Measurements from ENCODE around the gene PARD3. TPM values are rescaled to one million over a fixed set of nuclear protein-coding genes. Genes with fewer than 3 reads are reported as not detected.
"Not testable (repeated sequence)": the region's sequence is repeated elsewhere in the genome, so short reads cannot be mapped to it uniquely, and the experiment has no call there.

The PARD3 gene
- total RNA-seq, 1 experiment from 2014 or later: 19.3 TPM

- peak; percentile 43 for DNase-seq (ENCODE audit: low spot score)
Observed at GRCh38 chr10:34768261-34768971, 46.7 kb downstream of the PARD3 start.

GRCh38 chr10:34766811-34767494, 48.1 kb downstream of the PARD3 start:
- no peak for DNase-seq (ENCODE audit: low spot score)

DNA sequence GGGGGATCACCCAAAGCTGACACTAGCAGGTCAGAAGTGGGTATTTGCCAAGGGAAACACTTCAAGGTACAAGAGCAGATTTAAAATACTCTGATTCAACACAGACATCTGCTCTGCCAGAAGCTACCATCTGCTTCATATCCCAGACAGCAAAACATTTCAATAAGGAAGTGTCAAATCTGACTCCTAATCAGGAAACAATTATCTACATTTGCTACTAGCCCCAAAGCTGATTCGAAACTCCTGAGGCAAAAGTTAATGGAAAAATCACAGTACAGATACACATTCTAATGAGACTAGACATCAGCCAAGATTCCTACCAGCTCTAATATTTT, 48.9 kb downstream of the PARD3 start:
- no peak for DNase-seq (ENCODE audit: low spot score)

DNA sequence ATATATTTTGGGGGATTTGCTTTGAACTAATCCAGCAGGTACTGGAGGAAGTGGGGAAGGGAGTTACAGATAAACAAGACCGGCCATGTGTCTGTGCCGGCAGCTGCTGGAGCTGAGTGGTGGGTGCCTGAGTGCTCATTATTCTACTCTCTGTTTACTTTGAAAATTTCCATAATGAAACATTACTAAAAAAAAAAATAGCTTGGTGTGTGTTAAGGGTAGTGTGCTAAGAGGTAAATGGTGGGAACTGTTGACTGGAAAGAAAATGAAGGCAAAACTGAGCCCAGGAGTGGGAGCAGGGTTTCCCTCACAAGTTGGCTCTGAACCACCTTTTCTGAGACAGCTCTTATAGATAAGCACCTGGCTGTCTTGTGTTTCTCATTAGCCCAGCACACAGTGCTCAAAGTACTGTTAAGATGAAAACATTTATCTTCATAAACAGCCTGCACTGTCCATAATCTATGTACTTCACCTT, 50.6 kb downstream of the PARD3 start:
- no peak for DNase-seq (ENCODE audit: low spot score)

DNA sequence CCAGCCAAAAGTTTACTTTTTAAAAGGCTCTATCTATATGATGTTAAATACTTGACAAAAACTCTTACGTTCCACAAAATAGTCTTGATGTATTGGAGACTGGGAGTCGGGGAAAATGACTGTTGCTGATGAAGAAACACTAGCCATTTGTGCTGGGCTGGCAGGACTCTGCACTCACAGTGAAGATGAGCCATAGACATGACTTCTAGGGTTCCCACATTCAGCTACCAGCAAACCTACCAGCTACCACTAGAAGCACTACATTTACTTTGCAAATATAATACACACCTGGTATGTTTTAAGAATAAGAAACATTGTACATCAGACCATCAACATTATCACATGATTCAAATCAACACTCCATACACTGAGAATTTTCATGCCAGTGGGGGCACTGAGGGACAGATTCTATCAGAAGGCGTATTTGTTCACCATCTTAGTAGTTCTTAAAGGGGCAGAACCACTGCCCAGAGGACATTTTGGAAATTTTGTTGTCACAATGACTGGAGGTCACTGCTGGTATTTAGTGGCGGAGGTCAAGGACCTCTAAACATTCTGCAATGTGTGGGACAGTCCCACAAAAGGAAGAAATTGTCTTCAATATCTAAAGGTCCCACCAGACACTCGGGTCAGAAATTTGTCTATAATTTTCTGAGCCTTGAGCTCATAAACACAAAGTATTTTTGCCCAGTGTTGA, 52.3 kb downstream of the PARD3 start:
- no peak for DNase-seq (ENCODE audit: low spot score)

- no peak for DNase-seq (ENCODE audit: low spot score)
Observed at GRCh38 chr10:34762156-34762555, 52.9 kb downstream of the PARD3 start.

DNA sequence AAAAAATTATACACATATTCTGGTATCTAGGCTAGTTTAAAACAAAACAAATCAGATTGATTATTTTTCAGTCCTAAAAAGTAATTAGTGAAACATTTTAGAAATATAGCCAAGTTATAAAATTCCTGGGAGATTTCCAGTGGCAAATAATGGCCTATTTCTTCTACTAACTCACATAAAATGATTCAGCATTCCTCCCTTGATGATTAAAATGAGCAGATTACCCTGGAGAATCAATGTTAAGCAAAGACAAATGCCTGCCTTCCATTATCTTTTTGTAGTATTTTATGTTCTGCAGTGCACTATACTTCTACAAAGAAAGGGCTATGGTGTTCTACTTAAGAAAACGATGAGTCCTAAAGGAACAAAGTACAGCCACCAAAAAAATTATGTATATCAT, 53.6 kb downstream of the PARD3 start:
- no peak for DNase-seq (ENCODE audit: low spot score)

- no peak for DNase-seq (ENCODE audit: low spot score)
Observed at GRCh38 chr10:34760606-34761005, 54.5 kb downstream of the PARD3 start.

- no peak for DNase-seq (ENCODE audit: low spot score)
Observed at GRCh38 chr10:34759837-34760215, 55.3 kb downstream of the PARD3 start.

- no peak for DNase-seq (ENCODE audit: low spot score)
Observed at GRCh38 chr10:34759161-34759836, 55.8 kb downstream of the PARD3 start.

GRCh38 chr10:34758447-34758996, 56.6 kb downstream of the PARD3 start:
- DNase-seq (ENCODE audit: low spot score): peak; percentile 64

GRCh38 chr10:34757933-34758332, 57.2 kb downstream of the PARD3 start:
- no peak for DNase-seq (ENCODE audit: low spot score)

GRCh38 chr10:34757181-34757580, 57.9 kb downstream of the PARD3 start:
- DNase-seq (ENCODE audit: low spot score): not testable (repeated sequence)

DNA sequence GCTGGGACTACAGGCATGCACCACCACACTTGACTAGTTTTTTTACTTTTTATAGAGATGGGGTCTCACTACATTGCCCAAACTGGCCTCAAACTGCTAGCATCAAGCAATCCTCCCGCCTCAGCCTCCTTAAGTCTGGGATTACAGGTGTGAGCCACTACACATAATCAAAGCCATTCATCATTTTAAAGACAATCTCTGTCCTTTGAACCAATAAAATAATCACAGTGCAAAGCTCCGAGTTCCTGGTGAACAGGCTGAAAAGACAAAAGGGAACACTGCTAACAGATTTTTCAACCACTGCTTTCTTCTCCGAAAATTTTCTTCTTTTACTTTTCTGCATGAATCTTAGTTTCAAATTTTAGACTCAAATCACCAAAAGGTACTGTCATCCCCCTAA, 58.5 kb downstream of the PARD3 start:
- no peak for DNase-seq (ENCODE audit: low spot score)

GRCh38 chr10:34753014-34753757, 61.9 kb downstream of the PARD3 start:
- no peak for DNase-seq (ENCODE audit: low spot score)

DNA sequence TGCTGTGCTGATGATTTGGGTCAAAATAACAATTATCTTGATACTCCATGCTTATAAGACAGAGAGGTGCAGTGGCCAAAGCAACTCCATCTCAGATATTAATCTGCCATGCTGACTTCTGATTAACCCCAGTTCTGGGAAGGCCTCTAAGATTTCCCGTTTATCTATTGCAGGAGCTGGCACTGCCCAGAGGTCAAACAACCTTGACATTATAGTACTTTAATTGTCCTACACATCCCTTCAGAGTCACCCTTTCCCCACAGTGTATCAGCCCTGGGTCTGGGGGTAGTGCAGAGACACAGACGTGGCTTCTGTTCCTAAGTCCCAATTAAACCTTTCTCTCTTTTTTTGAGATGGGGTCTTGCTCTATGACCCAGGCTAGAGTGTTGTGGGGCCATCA, 63.8 kb downstream of the PARD3 start:
- DNase-seq (ENCODE audit: low spot score): no peak

- DNase-seq (ENCODE audit: low spot score): not testable (repeated sequence)
Observed at GRCh38 chr10:34750795-34751194, 64.3 kb downstream of the PARD3 start.

DNA sequence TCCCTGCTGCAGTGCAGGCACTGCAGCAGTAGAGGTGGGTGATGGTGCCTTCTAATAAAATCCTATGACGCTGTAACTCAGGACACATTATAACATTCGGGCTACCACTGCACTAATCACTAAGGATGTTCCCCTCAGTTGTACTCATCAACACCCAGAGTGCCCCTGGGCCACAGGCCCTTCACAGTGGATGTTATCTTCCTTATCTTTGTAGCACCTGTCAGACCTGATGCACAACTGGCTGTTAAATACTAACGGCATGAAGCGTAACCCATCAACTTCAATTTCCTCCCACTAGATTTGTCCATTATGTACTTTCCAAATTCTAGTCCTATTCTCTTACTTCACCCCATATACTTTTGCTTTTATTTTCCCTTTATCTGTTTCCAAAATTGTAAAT, 66.3 kb downstream of the PARD3 start:
- DNase-seq (ENCODE audit: low spot score): no peak

DNA sequence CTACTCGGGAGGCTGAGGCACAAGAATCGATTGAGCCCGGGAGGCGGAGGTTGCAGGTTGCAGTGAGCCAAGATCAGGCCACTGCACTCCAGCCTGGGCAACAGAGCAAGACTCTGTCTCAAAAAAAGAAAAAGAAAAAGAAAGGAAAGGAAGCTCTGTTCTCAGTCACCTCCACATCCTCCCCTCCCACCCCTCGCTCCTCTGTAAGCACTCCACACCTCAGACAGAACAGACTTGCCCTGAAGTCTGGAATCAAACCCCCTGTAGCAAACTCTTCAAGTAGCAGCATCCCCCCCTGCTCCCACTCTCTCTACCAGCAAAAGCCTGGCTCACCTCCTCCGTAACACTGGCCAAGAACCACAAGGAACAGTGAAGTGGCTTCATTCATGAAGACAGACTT, 66.7 kb downstream of the PARD3 start:
- no peak for DNase-seq (ENCODE audit: low spot score)

GRCh38 chr10:34746094-34746493, 69.0 kb downstream of the PARD3 start:
- no peak for DNase-seq (ENCODE audit: low spot score)

GRCh38 chr10:34745244-34745643, 69.9 kb downstream of the PARD3 start:
- DNase-seq (ENCODE audit: low spot score): no peak
